HG02852 (cell line): ENCODE measurements around the gene AHDC1.

Experiments
- ATAC-seq: cut with Tn5 transposase; IDR thresholded peaks from one replicate; pipeline ENCODE4 v1.9.1; 2021; ENCODE audit warnings: mild to moderate bottlenecking, moderate library complexity; ENCODE audit not compliant: unreplicated experiment

The AHDC1 gene

GRCh38 chr1:27616441-27616840 is 12.5 kb upstream of the AHDC1 start:
- no peak for ATAC-seq

- no peak for ATAC-seq
These were observed 11.6 kb upstream of the AHDC1 start for GRCh38 chr1:27615346-27616192.

- ATAC-seq: no peak
These were observed 10.8 kb upstream of the AHDC1 start for GRCh38 chr1:27614625-27615344.

- no peak for ATAC-seq
These were observed 10.2 kb upstream of the AHDC1 start for GRCh38 chr1:27614043-27614624.

- ATAC-seq: no peak
These were observed 8.8 kb upstream of the AHDC1 start for GRCh38 chr1:27612718-27613117.

- ATAC-seq: no peak
These were observed 7.5 kb upstream of the AHDC1 start for GRCh38 chr1:27611450-27611849.

GRCh38 chr1:27609618-27610240 is 5.8 kb upstream of the AHDC1 start:
- ATAC-seq: no peak

- ATAC-seq: no peak
These were observed 5.2 kb upstream of the AHDC1 start for GRCh38 chr1:27609210-27609555.

GRCh38 chr1:27607239-27607804 is 3.4 kb upstream of the AHDC1 start:
- ATAC-seq: no peak

- ATAC-seq: no peak
These were observed 2.8 kb upstream of the AHDC1 start for GRCh38 chr1:27606708-27607238.

GRCh38 chr1:27605796-27606707 is 2.1 kb upstream of the AHDC1 start:
- ATAC-seq: no peak

GRCh38 chr1:27605300-27605766 is 1.4 kb upstream of the AHDC1 start:
- ATAC-seq: no peak

GRCh38 chr1:27604579-27605299 is 795 bp upstream of the AHDC1 start:
- ATAC-seq: no peak

GRCh38 chr1:27603309-27603680 is 649 bp downstream of the AHDC1 start:
- no peak for ATAC-seq

- no peak for ATAC-seq
These were observed 1.3 kb downstream of the AHDC1 start for GRCh38 chr1:27602462-27603308.

GRCh38 chr1:27601771-27602461 is 2.0 kb downstream of the AHDC1 start:
- no peak for ATAC-seq

GRCh38 chr1:27601321-27601770 is 2.6 kb downstream of the AHDC1 start:
- ATAC-seq: no peak
